Activated CD8-positive, alpha-beta memory T cell treated with anti-CD3 and anti-CD28 coated beads, Interleukin-2, amount 10 ng/mL, durations not matched to agents 7 days and 5 days (primary cell): Measurements from ENCODE around the gene SLC30A1. TPM values are rescaled to one million over a fixed set of nuclear protein-coding genes. Genes with fewer than 3 reads are reported as not detected.

Experiments used
- ATAC-seq: fragments of 150-1000 bp; cut with Tn5 transposase; one replicate; pipeline ENCODE4 v1.10.0; 2021; ENCODE audit warnings: moderate library complexity
- CTCF ChIA-PET: fragments of 350-600 bp; sonication (Branson Sonifier 250); formaldehyde crosslinking; loops from one replicate; lab custom pipeline; 2021; ENCODE audit warnings: antibody characterized with exemption; lab: Charles Lee
- DNase-seq: peaks from one replicate; pipeline ENCODE4 v3.0.0-alpha.2; 2020
- H3K27ac Mint-ChIP-seq: one replicate; pipeline ENCODE4 v1.8.0; 2021; ENCODE audit warnings: mild to moderate bottlenecking, mixed read lengths
- H3K27me3 Mint-ChIP-seq: one replicate; pipeline ENCODE4 v1.8.0; 2021; ENCODE audit warnings: mixed read lengths
- H3K36me3 Mint-ChIP-seq: one replicate; pipeline ENCODE4 v1.8.0; 2021; ENCODE audit warnings: mild to moderate bottlenecking, mixed read lengths
- H3K4me1 Mint-ChIP-seq: one replicate; pipeline ENCODE4 v1.8.0; 2021; ENCODE audit warnings: mixed read lengths
- H3K4me3 Mint-ChIP-seq: one replicate; pipeline ENCODE4 v1.8.0; 2021; ENCODE audit warnings: mild to moderate bottlenecking, moderate library complexity, mixed read lengths
- H3K9me3 Mint-ChIP-seq: one replicate; pipeline ENCODE4 v1.8.0; 2022; ENCODE audit warnings: low read depth, mixed read lengths
- total RNA-seq, 2 experiments: library from RNA; stranded (reverse); gene quantifications; one replicate each; pipeline ENCODE4 v1.2.3, GENCODE V29; 2021

SLC30A1 gene
- total RNA-seq, 2 experiments from 2014 or later: 7.9 to 9.3 TPM

- no peak overlapping the region for H3K4me3 Mint-ChIP-seq
- peaks cover 2% of the 10 kb centered on the region for H3K4me1 Mint-ChIP-seq
- no peaks in the 10 kb centered on the region for H3K36me3 Mint-ChIP-seq
- CTCF ChIA-PET: interaction anchor here (1.0 to 2.8 kb wide), 3 partner anchors 13 to 124 kb away, joined by 3 to 9 read pairs (median 3); no protein-coding TSS in a partner anchor
- no peaks in the 10 kb centered on the region for H3K9me3 Mint-ChIP-seq
- H3K27me3 Mint-ChIP-seq: peaks cover 4% of the 10 kb centered on the region
- H3K27ac Mint-ChIP-seq: no peak overlapping the region
- ATAC-seq (no peak), DNase-seq (no peak)
These were observed 51.1 kb downstream of the SLC30A1 start for GRCh38 chr1:211527888-211528287.

- DNase-seq: no peak
- Mint-ChIP-seq H3K27me3 (peaks cover 4% of the 10 kb centered on the region), H3K4me3 (no peak overlapping the region), H3K36me3 (no peaks in the 10 kb centered on the region), H3K4me1 (peaks cover 2% of the 10 kb centered on the region), H3K9me3 (no peaks in the 10 kb centered on the region), H3K27ac (no peak overlapping the region)
- no peak for ATAC-seq
- CTCF ChIA-PET: interaction anchor here (1.4 to 2.8 kb wide), 2 partner anchors 12 to 13 kb away, joined by 3 to 9 read pairs; no protein-coding TSS in a partner anchor
These were observed 52.0 kb downstream of the SLC30A1 start for GRCh38 chr1:211527006-211527405.

GRCh38 chr1:211526101-211526500 lies 52.9 kb downstream of the SLC30A1 start:
- no peaks in the 10 kb centered on the region for H3K36me3 Mint-ChIP-seq
- ATAC-seq: no peak

GRCh38 chr1:211525101-211525676 lies 53.8 kb downstream of the SLC30A1 start:
- no peaks in the 10 kb centered on the region for H3K36me3 Mint-ChIP-seq
- ATAC-seq (no peak), DNase-seq (no peak)
- CTCF ChIA-PET: no interaction called here
- no peaks in the 10 kb centered on the region for H3K9me3 Mint-ChIP-seq
- peaks cover 6% of the 10 kb centered on the region for H3K27me3 Mint-ChIP-seq
- no peak overlapping the region for H3K4me3 Mint-ChIP-seq
- H3K27ac Mint-ChIP-seq: no peak overlapping the region
- H3K4me1 Mint-ChIP-seq: peaks cover 2% of the 10 kb centered on the region

More at GRCh38 chr1:211526101-211526500, 52.9 kb downstream of the SLC30A1 start:
- CTCF ChIA-PET: interaction anchor here (2.8 kb wide), 1 partner anchor 11 kb away, joined by 9 read pairs; no protein-coding TSS in a partner anchor
- Mint-ChIP-seq H3K4me1 (peaks cover 2% of the 10 kb centered on the region), H3K4me3 (no peak overlapping the region), H3K27me3 (peaks cover 4% of the 10 kb centered on the region), H3K27ac (no peak overlapping the region), H3K9me3 (no peaks in the 10 kb centered on the region)
- no peak for DNase-seq

- no peak overlapping the region for H3K27ac Mint-ChIP-seq
These were observed 54.4 kb downstream of the SLC30A1 start for GRCh38 chr1:211524521-211524920.

GRCh38 chr1:211522804-211523203 lies 56.2 kb downstream of the SLC30A1 start:
- CTCF ChIA-PET: interaction anchor here (1.8 kb wide), 1 partner anchor 9 kb away, joined by 4 read pairs; no protein-coding TSS in a partner anchor
- DNase-seq (no peak), ATAC-seq (no peak)
- Mint-ChIP-seq H3K4me1 (peaks cover 11% of the 10 kb centered on the region), H3K9me3 (no peaks in the 10 kb centered on the region), H3K27me3 (peaks cover 3% of the 10 kb centered on the region), H3K4me3 (no peak overlapping the region), H3K36me3 (no peaks in the 10 kb centered on the region), H3K27ac (no peak overlapping the region)

More at GRCh38 chr1:211524521-211524920, 54.4 kb downstream of the SLC30A1 start:
- CTCF ChIA-PET: interaction anchor here (1.6 kb wide), 1 partner anchor 9 kb away, joined by 12 read pairs; no protein-coding TSS in a partner anchor
- peaks cover 2% of the 10 kb centered on the region for H3K4me1 Mint-ChIP-seq
- no peak for ATAC-seq
- no peak overlapping the region for H3K4me3 Mint-ChIP-seq
- H3K36me3 Mint-ChIP-seq: no peaks in the 10 kb centered on the region
- H3K9me3 Mint-ChIP-seq: no peaks in the 10 kb centered on the region
- H3K27me3 Mint-ChIP-seq: peaks cover 3% of the 10 kb centered on the region
- DNase-seq: no peak

Other genes with a start within 250 kb of the SLC30A1 start
- gene RD3, start 87.0 kb downstream of the SLC30A1 start, total RNA-seq: not detected
- 10 to 100 TPM; 42.5 to 48.4 TPM for gene NEK2, start 96.5 kb upstream of the SLC30A1 start, total RNA-seq